Measurements from ENCODE around the gene IKZF4.
"Not testable (repeated sequence)": the region's sequence is repeated elsewhere in the genome, so short reads cannot be mapped to it uniquely, and the experiment has no call there.

- TF ChIP-seq EP300 (IDR thresholded peaks at IDR 0.05; ENCODE audit: low read depth); CTCF (IDR thresholded peaks at IDR 0.05): not testable (repeated sequence)
Observed at GRCh38 chr12:55985976-55986375, 34.9 kb upstream of the IKZF4 start.

Data from transverse colon (tissue), 3 donors.